GDM1 (cell line): Measurements from ENCODE around the gene PIK3R6.
"Not testable (repeated sequence)": the region's sequence is repeated elsewhere in the genome, so short reads cannot be mapped to it uniquely, and the experiment has no call there.

ENCODE experiments used
- DNase-seq: peaks from one replicate; lab custom pipeline; 2025; lab: John Stamatoyannopoulos, UW

The PIK3R6 gene

DNA sequence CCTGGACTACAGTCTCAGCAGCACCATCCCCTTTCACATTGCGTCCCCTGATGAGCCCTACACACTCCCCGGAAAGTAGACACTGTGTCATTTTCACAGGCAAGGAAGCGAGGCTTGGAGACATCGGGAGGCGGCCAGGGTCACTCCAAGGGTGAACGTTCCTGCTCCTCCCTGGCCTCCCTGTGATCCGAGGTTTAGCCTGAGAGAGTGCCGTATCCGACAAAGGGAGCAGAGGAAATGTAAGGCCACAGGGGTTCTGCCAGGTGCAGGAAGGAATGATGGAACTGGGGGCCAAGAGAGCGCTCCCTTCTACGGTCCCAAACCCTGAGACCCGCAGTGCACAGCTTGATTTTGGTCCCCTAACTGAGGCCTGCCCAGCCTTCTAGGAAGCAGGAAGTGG lies 8.0 kb upstream of the PIK3R6 start:
- no peak for DNase-seq

DNA sequence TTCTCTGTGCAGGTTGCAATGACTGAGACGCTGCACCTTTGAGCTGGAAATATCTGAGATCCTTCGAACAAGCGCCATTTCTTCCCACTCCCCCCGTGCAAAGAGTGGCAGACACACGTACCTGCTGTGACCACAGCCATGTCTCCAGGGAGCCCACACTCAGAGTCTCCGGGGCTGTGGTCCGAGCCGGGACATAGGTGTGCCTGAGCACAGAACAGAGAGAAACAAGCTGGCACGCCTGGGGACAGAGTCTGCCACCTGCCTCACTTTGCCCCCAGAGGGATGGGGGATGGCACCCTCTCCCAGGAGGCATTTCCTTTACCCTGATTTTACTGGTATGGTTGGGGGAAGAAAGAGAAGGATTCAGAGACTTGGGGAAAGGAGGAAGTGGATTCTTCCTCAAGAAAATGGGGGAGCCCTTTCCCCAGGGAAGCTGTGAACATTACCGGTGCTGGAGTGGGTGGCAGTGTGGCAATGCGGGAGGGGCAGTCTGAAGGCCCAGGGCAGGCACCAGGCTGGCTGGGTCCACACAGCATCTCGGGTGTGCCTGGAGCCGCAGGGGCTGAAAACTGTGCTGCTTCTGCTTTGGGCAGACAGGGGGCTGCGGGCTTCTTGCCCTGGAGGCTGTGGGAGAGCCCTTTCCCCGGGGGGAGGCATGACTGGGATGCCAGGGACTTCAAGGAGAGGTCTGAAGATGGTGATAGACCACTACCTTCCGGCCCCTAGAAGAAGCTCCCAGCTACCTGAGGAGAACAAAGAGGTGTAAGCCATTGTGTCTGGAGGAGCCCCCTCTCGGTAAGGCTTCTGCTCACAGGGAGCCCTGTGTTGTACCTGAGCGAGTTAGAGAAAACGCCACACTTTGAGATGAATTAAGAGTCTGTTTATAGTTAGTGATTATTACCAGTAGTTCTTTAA lies 6.6 kb upstream of the PIK3R6 start:
- no peak for DNase-seq

DNA sequence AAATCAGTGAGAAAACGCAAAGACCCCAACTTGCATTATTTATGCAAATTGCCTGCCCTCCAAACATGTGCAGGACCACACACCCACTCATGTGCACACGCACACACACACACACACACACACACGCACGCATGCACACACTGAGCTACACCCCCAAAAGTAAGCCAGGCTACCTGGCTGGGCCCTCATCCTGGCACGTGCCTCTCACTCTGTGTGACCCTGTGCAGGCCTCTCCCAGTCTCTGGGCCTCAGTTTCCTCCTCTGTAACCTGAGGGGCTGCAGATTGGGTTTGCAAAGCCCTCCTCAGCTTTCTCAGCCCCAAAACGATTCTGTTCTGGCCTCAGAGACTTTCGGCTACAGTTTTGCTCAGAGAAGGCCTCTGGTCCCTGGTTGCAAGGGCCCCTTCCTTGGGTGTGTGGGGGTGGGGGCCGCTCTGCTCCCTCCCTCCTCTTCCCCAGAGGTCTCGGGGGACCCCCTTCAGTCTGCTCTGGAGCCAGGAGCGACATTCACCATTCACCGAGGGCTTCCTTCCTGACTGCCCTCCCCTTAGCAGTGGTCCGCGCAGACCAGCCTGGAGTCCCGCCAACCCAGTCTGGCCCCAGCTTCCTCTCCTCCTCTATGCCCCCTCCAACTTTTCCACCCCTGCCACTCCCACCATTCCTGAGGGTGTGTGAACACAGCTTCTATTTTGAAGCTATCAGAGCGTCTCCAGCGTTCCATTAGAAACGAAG lies 5.4 kb upstream of the PIK3R6 start:
- DNase-seq = no peak

DNA sequence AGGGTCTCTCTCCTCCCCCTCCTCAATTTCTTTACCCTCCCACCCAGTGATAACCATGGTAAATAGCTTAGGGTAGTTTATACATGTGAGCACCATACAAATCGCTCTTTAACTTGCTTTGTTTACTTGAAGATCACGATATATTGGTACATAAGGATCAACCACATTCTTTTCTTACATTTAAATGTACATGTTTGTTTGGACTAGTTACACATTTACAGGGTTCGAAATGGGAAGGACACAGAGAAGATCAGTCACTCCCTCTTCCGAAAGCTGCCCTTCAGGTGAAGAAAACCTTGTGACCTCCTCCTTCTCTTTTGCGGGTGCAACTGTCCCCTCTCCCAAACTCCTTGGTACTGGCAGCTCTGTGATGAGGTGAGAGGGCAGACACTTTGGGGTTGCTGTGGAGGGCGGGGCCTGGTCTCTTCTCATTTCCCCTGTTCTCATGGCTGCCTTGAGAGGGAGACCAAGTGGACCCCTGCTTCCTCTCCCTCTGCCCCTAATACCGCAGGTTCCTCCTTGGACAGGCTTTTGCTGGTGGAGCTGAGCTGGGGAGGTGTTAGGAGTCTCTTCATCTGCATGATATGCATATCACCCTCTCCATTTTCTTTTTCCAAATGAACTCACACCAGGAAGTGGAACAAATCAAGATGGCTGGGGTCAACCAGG lies 4.7 kb upstream of the PIK3R6 start:
- peak; percentile 49 for DNase-seq

DNA sequence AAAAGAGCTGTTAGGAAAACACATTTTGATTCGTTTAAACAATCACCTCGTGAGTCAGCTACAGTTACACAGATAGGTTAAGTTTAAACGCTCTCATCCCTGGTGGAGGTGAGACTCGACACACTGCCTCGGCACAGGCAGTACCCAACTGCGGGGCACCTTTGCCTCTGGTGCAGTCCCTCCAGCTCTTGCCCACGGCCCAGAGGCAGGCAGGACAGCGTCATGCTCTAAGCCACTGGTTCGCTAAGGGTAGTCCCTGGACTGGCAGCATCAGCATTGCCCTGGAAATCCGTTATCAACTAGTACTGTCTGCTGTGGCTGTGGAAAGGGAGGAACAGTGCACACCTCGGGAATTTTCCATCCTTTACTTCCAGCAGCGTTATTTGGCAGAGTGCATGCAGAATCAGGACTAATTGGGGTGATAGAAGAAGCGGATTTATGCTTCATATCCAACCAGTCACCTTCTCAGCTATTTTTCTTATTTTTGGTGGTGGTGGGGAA lies 3.7 kb upstream of the PIK3R6 start:
- no peak for DNase-seq

DNA sequence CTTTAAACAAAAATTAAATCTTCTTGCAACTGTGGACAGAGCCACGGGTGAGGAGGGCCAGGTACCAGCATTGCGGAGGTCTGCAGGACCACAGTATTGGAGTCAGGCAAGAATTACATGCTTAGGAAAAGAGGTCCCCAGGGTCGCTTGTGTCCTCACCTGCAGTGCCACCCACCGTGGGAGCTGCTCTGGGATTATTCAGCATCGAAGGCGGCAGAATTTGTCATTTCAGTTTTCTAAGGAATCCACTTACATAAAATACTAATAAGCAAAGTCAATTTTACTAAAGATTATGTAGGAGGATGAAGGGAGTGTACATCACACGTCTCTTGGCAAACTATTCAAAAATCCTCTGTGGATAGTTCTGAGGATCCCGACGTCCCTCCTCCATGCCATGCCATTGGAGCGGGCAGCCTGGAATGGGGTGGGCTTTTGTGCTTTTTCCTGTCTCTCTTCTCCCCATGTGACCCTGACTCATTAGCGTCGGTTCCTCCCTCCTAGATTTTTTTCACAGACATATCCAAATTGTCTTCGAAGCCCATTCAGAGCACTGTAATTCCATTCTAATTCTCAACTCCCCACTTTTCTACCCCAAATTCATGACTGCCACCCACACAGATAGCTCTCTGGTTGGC lies 3.0 kb upstream of the PIK3R6 start:
- DNase-seq = no peak

DNA sequence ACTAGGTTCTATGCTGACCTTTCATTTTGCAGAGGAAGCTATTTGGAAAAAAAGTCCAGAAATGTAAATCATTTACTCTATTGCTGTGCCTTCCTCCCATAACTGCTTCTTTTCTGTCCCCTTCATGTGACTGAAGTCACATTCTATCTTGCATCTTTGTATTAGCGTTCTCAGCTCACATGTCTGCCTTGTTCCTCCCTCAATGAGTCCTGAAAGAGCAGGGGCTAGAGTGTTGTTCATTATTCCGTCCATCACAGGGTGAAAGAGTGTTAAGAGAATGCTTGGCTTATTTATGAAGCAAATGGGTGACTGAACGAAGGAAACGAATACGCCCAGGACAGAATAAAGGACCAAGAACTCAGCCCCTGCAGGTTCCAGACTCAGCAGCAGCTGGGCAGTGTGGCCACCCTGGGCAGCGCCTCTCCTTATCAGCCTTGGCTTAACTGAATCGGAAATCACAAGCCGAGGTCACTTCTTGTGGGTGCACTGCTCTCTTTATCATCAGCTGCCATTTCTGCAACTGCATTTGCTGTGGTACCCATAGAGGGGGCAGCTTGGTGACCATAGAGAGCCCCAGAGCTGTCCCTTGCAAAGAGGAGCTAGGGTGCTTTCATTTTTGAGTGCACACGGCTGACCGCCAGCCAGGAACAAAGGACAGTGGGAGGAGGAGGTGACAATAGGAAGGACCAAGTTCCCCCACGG lies 1.8 kb upstream of the PIK3R6 start:
- DNase-seq = no peak

DNA sequence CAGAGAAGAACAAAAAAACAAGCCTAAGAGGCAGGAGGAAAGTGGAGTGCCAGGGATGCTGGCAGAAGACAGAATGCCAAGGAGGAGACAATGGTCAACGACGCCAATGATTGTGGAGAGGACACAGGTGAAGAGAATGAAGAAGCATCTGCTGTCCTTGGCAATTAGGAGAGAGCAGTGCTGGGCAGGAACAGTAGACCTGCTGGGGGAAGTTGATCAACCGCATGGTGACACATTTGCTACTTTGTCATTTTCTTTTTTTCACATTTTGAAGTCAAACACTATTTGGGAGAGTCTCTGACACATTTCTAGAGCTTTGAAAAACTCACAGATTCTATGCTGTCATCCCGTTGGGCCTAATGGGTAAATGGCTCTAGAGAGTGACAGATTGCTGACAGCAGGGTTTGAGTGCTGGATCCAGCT lies 1.1 kb upstream of the PIK3R6 start:
- no peak for DNase-seq

DNA sequence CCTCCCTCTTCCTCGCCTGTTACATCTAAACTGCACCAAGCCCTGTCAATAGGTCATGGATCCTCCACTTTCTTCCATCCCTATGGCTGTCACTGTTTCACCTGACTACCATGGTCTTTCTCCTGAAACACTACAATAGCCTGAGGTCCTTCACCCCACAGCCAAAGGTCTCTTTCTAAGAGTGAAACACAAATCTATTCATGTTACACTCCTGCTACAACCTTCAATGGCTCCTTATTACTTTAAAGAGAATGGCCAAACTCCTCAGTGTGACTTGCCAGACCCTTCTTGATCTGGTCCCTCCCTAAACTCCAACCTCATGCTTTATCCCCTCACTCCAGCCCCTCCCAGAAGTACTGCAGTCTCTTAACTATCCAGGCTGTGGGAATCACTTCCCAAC lies 618 bp upstream of the PIK3R6 start:
- DNase-seq = no peak

DNA sequence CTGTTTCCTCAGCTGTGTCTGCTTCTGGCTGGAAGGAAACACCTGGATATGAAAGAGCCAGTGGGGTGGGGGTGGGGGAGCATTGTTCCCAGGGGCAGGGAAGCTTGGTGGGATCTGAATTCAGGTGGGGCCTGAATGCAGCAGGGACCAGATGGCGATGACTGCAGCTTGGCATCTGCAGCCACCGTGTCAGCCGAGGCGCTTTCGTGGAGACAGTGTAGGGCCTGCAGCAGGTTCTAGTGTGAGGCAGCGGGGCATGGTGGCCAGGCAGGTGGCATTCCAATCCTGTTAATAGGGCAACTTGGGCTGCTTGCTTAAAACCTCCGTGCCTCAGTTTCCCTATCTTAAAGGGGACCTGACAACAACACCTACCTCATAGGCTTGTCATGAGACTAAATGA lies 1.7 kb downstream of the PIK3R6 start:
- DNase-seq = no peak

DNA sequence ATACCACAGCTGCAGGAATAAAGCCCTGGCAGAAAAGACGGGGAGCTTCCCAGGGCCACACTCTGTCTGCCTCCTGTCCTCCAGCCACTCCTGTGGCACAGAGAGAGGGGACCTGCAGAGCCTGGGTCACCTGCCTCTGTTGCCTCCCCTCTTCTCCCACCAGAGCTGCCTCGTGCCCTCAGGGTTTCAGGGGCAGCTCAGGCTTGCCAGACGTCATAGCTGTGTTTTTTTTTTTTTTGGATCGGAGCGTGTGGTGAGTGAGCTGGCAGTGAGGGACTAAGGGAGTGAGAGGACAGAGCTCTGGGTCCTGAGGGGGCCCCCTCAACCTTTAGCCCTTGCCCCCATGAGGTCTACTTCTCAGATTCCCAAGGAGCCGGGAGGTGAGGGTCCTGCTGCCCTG lies 2.1 kb downstream of the PIK3R6 start:
- no peak for DNase-seq

DNA sequence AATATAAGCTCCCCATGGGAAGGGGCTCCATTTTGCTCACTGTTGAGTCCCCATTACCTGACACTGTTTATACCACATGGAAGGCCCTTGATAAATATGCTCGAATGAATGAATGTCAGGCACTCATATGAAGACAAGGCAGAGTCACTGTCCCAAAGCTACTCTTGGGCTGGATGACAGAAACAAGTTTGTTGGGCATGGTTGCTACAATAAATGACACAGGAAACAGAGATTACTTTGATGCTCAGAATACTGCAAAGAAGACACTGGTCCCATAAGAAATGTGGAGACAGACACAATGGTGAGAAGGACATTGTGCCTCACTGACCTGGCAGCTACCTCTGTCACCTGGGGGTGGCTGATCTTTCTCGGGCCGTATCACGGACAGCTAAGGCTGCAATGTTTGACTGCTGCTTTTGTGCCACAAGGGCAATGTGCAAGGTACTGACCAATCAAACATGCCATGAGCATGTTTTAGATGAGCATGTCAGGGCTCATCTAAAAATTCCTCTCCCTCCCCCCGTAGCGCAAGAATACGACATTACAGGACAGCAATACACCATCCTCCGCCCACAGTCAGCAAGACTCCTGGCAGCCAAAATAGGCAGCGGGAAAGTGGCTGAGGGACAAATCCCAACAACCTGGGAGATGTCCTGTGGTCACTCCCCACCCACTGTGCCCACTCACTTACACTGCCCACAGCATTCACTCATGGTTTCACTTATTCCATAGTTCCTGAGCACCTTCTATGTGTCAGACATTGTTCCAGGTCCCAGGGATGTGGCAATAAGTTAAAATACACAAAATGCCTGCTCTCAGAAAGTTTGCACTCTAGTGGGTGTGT lies 5.0 kb downstream of the PIK3R6 start:
- no peak for DNase-seq

DNA sequence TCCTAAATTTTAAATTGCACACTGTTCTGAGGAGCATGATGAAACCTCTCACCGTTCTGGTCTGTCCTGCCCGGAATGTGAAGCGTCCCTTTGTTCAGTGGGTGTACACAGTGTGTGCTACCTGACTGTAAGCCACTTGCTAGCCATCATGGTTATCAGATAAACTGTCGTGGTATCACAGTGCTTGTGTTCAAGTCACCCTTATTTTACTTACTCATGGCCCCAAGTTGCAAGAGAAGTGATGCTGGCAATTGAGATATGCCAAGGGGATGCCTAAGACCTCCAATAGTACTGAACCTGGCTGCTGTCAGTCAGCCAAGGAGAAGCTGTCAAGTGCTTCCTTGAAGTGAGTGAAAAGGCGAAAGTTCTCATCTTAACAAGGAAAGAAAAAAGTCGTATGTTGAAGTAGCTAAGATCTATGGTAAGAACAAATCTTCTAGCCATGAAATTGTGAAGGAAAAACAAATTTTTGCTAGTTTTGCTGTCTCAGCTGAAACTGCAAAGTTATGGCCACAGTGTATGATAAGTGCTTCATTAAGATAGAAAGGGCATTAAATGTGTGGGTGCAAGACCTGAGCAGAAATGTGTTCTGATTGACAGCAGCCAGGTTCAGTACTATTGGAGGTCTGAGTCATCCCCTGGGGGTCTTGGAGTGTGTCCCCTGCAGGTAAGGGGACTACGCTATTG lies 5.8 kb downstream of the PIK3R6 start:
- DNase-seq = no peak

DNA sequence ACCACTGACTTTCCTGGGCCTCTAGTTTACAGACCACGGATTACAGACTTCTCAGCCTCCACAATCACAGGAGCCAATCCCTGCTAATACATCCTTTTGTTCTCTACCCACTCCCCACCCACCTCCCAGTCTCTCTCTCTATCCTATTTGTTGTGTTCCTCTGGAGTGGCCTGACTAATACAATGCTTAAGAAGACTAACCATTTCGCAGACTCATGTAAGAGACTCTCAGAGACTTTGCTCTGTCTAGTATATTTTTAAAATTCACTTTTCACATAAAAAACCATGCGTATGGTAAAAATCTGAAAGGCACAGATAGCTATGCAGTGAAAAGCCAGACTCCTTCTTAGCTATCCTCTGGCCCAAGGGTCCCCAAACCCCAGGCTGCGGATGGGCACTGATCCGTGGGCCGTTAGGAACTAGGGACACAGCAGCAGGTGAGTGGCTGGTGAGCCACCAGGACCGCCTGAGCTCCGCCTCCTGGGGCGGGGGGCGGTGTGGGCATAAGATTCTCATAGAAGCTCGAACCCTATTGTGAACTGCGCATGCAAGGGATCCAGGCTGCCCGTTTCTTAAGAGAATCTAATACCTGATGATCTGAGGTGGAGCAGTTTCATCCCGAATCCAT lies 7.6 kb downstream of the PIK3R6 start:
- no peak for DNase-seq

DNA sequence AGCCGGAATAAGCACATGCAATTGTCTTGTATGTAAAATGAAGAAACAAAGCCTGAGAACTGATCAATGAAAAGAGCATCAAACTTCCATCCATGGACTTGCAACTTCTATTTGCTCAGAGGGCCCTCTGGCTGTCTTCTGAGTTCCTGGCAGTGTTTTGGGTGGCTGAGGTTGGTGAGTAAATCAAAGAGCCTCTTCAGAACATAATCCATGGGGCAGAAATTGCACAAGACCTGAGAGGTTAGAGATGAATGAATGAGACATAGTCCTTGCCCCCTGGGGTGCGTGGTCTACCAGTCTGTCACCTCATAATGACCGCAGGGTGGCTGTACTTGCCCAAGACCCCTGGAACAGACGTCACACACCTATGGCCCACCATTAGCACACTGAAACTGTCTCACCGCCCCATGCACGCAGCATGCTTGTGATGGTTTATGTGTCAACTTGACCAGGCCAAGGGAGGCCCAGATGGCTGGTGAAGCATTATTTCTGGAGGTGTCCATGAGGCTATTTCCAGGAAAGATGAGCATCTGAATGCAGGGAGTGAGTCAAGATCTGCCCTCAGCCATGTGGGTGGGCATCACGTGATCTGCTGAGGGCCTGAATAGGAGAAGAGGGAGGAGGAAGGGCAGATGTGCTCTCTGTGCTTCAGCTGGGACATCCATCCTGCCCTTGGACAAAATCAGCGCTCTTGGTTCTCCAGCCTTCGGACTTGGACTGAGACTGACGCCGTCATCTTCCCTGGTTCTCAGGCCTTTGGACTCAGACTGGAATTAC lies 8.3 kb downstream of the PIK3R6 start:
- no peak for DNase-seq

DNA sequence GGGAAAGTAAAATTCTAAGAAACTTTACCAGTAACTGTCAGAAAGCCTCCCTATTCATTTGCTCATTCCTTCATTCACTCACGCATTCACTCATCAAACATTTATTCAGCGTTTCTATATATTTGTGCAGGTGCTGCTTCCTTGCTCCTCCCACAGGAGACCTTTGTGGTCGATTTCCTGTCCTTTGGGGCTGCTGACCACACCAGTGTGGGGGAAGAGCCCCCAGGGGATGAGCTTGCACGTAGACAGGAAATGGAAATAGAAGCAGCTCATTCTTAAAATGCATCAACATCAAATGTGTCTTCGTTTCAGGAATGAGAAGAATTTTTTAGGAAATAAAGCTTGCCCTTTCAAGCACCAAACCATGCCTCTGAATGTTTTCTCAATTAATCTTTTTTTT lies 9.6 kb downstream of the PIK3R6 start:
- no peak for DNase-seq

DNA sequence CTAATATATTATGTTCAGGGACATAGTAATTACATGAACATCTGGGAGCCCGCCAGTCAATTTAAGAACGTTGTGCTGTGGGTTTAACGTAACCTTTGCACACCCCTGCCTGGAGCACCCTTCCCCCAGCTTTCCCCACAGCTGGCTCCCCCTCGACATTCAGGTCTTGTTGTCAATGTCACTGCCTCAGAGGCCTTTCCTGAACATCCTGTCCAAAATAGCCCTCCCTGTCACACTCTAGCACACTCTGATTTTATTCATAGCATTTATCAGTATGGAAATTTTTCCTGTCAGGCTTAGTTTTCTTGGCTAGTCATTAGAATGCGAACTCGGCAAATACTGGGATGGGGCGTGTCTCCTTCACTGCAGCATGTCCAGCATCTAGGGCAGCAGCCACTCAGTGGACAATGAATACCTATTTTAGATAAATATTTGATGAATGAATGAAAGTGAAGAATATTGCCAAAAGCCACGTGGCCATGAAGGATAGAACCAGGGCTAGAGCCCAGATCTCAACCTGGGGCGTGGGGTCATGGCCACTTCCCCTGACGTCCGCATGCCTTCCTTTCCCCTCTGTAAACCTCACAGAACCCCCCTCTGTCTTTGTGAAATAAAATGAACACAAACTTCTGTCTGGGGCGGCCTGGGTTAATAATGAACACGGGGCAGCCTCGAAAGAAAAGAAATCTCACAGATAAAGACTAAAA lies 10.5 kb downstream of the PIK3R6 start:
- DNase-seq = no peak

DNA sequence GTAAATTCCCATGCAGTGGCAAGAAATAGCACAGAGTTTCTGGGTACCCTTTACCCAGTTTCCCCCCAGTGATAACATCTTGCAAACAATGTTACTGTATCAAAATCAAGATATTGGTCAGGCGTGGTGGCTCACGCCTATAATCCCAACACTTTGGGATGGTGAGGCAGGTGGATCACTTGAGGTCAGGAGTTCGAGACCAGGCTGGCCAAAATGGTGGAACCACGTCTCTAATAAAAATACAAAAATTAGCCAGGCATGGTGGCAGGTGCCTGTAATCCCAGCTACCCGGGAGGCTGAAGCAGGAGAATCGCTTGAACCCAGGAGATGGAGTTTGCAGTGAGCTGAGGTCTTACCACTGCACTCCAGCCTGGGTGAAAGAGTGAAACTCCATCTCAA lies 11.3 kb downstream of the PIK3R6 start:
- not testable (repeated sequence) for DNase-seq
